ENCODE data around the gene BEGAIN.

The BEGAIN gene

DNA sequence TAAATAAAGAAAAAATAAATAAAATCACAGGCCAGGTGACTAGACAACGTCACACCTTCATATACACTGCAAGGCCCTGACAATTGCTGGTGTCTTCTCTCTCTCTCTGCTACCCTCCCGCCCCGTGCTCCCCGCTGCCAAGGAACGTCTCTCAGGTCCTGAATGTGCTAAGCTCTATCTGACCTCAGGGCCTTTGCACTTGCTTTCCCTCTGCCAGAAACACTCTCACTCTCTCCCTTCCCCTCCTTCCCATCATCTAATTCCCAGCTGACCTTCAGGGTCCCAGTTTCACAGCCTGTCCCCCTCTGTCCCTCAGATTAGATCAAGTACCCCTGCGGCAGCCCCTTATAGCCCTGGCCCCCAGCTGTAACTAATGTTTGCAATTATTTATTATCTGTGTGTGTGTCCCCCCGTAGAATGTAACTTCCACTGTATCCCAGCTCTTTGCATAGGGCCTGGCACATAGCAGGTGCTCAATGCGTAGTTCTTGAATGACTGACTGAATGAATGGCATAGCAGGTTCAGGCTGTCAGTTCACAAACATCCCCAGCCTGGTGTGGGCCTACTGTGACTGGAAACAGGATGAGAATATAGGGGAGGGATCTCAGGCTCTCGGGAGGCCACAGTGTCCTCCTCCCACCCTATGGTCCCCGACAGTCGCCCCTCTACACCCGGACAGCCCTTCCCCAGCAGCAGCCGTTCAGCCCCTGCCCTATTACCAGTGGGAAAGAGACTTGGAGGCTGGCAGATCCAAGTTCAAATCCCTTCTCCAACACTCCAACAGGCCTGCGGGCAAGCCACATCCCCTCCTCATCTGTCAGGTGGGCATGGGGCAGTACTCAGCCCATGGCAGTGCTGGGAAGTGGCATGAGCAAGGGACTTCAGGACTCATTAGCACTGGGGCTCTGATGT lies 6.6 kb downstream of the BEGAIN start:
- DNase-seq: no peak

GRCh38 chr14:100578552-100578951 lies 8.7 kb downstream of the BEGAIN start:
- DNase-seq: no peak

GRCh38 chr14:100577986-100578431 lies 9.2 kb downstream of the BEGAIN start:
- DNase-seq: no peak

- no peak for DNase-seq
Observed at GRCh38 chr14:100577321-100577985, 9.8 kb downstream of the BEGAIN start.

DNA sequence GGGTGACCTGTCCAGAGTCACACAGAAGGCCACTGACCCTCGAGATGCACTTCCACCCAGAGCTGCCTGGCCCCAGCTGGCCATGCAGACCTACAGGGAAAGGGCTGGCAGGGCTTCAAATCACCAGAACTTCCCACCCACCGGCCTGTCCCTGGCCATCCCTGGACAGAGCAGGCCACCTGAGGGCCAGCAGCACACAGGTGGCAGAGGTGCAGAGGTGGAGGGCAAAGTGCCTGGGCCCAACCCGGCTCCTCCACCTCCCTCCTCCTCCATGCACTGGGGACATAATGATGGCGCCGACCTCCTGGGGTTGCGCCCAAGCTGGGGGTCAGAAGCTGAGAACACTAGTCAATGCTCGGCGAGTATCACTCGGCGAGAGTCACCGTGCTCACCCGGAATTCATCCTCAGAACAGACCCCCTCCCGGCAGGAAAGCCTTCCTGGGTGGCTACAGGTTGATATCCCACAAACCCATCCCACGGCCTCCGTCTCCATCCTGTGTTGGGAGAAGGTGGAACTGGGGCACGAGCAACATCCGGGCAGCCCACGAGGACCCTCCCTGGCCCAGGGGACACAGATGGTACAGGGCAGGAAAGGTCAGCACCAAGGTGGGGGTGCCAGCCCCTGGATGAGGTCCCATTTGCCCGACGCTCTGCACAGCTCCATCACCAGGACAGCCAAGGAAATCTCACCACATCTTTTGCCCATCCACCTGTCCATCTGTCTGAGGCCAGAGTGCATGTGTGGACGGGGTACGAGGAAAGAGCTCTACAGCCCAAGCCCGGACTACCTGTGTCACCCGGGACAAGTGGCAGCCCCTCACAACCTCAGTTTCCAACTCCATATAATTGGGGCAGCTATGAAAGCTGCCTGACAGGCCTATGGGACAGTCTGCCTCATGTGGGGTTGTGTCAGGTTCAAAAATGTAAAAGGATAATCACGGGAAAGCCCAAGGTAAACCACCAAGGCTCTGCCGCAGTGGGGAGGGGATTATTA lies 10.8 kb downstream of the BEGAIN start:
- no peak for DNase-seq

DNA sequence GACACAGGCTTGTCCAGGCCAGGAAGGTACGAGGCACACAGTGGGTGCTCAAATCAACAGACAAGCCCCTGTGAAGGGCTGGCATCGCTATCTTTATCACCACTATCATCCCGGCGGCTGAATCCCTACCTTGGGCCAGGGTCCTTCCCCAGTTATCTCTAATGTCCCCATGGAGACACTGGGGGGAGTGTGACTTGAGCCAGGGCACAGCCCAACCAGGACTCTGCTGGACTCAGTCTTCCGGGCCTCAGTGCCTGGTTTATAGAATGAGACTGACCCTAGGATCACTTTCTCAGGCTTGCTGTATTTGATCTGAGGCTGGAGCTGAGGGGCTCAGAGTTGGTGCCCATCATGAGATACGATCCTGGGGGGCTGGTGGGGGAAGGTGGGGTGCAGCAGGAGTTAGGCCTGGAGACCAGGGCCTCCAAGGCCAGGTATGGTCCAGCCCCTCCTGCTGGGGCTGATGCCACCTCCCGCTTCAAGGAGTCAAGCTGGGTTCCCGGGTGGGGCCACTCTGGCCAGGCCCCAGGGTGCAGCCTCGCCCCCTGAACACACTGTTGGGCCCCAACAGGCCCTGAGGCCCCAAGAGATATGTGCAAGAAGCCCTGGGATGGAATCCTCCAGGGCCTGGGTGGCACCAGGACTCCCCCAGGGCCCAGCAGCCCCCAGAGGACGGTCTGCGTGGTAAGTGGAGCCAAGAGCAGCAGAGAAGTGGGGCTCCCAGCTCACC lies 11.8 kb downstream of the BEGAIN start:
- no peak for DNase-seq

- no peak for DNase-seq
Observed at GRCh38 chr14:100574642-100575031, 12.6 kb downstream of the BEGAIN start.

GRCh38 chr14:100573757-100574641 lies 13.2 kb downstream of the BEGAIN start:
- DNase-seq: no peak

GRCh38 chr14:100573002-100573756 lies 14.0 kb downstream of the BEGAIN start:
- no peak for DNase-seq

DNA sequence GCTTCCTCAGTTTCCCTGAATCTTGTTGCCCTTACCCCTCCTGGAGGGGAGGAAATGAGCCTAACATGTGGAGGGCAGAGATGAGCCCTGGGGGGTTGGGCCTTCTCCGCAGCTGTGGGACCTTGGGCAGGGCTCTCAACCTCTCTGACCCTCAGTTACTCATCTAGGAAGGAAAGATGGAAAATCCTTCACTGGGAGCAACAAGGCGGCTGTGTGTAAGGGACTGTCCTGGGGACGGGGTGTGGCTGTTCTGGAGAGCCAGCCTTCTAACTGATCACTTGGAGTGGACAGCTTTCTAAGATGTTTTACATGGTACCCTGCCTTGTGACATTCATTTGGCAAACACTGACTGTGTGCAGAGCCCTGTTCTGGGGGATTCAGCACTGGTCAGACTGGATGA lies 14.7 kb downstream of the BEGAIN start:
- DNase-seq: no peak

GRCh38 chr14:100571837-100572236 lies 15.4 kb downstream of the BEGAIN start:
- no peak for DNase-seq

GRCh38 chr14:100570726-100571454 lies 16.3 kb downstream of the BEGAIN start:
- DNase-seq: no peak

- DNase-seq: no peak
Observed at GRCh38 chr14:100569734-100570286, 17.4 kb downstream of the BEGAIN start.

DNA sequence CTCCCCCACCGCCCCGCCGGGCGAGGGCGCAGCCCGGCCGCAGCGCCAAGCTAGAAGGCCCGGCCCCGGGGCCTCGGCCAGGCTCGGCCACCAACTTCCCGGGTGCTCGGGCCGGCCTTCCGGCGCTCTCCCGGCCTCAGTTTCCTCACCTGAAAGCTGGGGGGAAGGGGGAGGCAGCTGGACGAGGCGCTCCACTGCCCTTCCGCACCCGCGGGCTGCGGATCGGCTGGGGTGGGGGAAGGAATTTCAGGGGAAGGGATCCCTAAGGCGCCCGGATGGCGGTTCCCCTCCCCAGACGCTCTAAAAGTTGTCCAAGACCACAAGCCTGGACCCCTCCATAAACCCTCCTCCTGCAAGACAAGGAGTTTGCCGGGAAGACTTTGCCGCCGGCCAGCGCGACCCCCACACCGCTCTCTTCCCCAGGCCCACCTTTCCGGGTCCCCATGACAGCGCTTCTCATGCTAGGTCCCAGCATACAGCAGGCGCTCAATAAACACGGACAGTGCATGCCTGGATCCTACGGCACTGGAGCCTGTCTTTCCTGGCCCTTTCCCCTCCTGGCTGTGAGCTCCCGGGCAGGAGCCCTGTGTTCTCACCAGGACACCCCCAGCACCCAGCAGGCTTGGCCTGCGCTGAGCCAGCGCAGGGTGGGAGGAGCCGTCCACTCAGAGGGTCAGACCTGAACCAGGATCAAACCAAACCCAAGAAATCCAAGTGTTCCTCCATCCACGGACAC lies 18.1 kb downstream of the BEGAIN start:
- no peak for DNase-seq

GRCh38 chr14:100568164-100568997 lies 18.8 kb downstream of the BEGAIN start:
- no peak for DNase-seq

- no peak for DNase-seq
Observed at GRCh38 chr14:100567877-100568163, 19.4 kb downstream of the BEGAIN start.

DNA sequence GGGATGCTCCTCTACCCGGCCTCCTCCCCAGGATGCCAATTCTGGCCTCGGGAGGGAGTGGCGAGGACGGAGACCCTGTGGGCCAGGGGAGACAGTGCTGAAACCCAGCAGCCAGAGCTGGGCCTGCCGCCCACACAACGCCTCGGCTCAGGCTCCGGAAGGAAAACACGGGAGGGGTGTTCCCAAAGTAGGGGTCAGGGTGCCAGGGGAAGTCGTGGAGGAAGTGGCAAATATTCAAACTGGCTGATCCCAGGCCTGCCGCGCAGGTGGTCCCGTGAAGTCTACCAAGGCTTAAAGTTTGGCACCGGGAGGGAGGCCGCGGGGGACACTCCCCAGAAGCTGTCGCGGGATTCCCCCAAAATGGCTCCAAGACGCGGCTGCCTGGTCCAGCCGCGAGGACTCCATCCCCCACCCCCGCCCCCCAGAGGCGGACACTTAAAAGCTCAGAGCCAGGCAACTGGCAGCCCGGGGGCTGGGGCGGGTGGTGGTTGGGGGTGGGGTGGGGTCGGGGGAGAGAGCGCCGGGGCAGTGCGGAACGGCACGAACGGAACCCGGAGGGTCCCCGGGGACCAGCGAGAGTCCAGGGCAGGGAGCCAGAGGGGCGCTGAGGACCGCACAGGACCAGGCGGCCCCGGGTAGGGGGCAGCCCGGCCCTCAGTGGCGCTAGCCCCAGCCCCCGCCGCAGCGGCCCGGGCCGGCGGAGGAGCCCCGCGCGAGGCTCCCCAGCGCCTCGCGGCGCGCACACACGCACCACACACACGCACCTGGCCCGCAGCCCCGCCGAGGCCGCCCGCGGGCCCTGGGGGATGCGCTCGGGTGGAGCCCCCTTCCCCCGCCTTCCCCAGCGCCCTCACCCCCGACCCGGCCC lies 20.0 kb downstream of the BEGAIN start:
- no peak for DNase-seq

All from NCI-H2107 (cell line).